Loucy (cell line): Measurements from ENCODE around the gene LCMT1.

Experiments used
- EZH2phosphoT487 ChIP-seq: fragments of 200-600 bp; IDR thresholded peaks from 2 replicates; pipeline ENCODE4 v1.6.1; 2018; ENCODE audit warnings: antibody characterized with exemption, mild to moderate bottlenecking, moderate library complexity, borderline replicate concordance
- TF ChIP-seq, protein P1 (sequence below): fragments of 200-600 bp; sonication (generic); conservative IDR thresholded peaks from 2 replicates; pipeline ENCODE4 v1.5.1; 2014; ENCODE audit warnings: mild to moderate bottlenecking, antibody characterized with exemption, low read length

- TF ChIP-seq, protein P1, sequence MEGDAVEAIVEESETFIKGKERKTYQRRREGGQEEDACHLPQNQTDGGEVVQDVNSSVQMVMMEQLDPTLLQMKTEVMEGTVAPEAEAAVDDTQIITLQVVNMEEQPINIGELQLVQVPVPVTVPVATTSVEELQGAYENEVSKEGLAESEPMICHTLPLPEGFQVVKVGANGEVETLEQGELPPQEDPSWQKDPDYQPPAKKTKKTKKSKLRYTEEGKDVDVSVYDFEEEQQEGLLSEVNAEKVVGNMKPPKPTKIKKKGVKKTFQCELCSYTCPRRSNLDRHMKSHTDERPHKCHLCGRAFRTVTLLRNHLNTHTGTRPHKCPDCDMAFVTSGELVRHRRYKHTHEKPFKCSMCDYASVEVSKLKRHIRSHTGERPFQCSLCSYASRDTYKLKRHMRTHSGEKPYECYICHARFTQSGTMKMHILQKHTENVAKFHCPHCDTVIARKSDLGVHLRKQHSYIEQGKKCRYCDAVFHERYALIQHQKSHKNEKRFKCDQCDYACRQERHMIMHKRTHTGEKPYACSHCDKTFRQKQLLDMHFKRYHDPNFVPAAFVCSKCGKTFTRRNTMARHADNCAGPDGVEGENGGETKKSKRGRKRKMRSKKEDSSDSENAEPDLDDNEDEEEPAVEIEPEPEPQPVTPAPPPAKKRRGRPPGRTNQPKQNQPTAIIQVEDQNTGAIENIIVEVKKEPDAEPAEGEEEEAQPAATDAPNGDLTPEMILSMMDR: no peak
- no peak for TF ChIP-seq EZH2phosphoT487
Measured at GRCh38 chr16:25118851-25119578, 7.5 kb downstream of the LCMT1 start.
